ENCODE results near the gene KIAA0513.

KIAA0513 gene

DNA sequence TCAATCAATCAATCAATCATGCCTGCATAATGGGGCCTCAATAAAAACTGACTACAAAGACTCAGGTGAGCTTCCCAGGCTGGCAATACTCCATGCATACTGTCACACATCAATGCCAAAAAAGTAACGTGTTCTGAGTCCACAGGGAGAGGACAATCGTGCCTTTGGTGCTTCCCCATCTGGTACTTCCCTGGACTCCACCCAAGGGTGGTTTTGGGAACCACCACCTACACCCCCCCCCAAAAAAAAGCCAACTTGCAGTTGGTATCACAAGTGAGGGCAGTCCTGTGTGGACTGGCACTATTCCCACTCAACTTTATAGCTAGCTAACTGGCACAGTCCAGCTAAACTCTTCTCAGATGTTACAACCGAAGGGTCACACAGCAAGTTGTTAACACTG, 19.3 kb upstream of the KIAA0513 start:
- H3K27ac ChIP-seq = no peak overlapping the region
- no peak for TF ChIP-seq CTCF (conservative IDR thresholded peaks at IDR 0.05; ENCODE audit: low read depth)
- ChIA-PET POLR2A (ENCODE audit: low non-redundant PET) (interaction anchor here (0.6 kb wide), 1 partner anchor 19 kb away, joined by 3 read pairs; no protein-coding TSS in a partner anchor), CTCF (no interaction called here)
- DNase-seq (ENCODE audit: low spot score) = no peak

GRCh38 chr16:85010446-85010930, 17.1 kb upstream of the KIAA0513 start:
- ChIA-PET CTCF (interaction anchor here (1.5 kb wide), 1 partner anchor 76 kb away, joined by 10 read pairs; no protein-coding TSS in a partner anchor), POLR2A (ENCODE audit: low non-redundant PET) (interaction anchor here (0.5 to 1.1 kb wide), 4 partner anchors 17 to 357 kb away, joined by 3 to 8 read pairs (median 3); partner anchors contain the start of gene KIAA0513)
- no peak for TF ChIP-seq CTCF (conservative IDR thresholded peaks at IDR 0.05; ENCODE audit: low read depth)
- H3K27ac ChIP-seq = peak overlapping the region; percentile 93
- no peak for DNase-seq (ENCODE audit: low spot score)

GRCh38 chr16:85010931-85011845, 16.4 kb upstream of the KIAA0513 start, which contains the start of gene ZDHHC7:
TSS of gene ZDHHC7 (minus strand) at chr16:85011535. CDS start at chr16:84990618, 20,917 bp downstream.
- ChIA-PET POLR2A (ENCODE audit: low non-redundant PET) (interaction anchor here (0.5 to 1.1 kb wide), 6 partner anchors 8 to 358 kb away, joined by 3 to 8 read pairs (median 3); no protein-coding TSS in a partner anchor), CTCF (interaction anchor here (1.5 kb wide), 1 partner anchor 76 kb away, joined by 10 read pairs; no protein-coding TSS in a partner anchor)
- peak; percentile 80 for DNase-seq (ENCODE audit: low spot score)
- TF ChIP-seq CTCF (conservative IDR thresholded peaks at IDR 0.05; ENCODE audit: low read depth) = no peak
- H3K27ac ChIP-seq = peak within 1 kb of the TSS; percentile 93

DNA sequence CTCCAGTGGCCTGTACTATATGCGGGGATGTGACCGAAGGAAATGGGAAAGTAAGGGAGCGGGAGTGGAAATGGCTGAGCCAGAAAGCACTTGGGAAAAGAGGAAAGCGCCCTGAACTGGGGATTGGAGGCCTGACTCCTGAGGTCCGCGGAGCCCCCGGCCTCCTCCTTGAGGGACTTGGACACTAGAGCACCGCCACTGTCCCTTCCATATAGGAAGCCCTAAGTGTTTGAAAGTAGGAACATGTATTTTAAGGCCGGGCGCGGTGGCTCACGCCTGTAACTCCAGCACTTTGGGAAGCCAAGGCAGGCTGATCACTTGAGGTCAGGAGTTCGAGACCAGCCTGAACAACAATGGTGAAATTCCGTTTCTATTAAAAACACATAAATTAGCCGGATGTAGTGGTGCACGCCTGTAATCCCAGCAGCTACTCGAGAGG, 15.7 kb upstream of the KIAA0513 start:
- POLR2A ChIA-PET (ENCODE audit: low non-redundant PET) = interaction anchor here (0.9 kb wide), 2 partner anchors 8 to 9 kb away, joined by 3 read pairs; no protein-coding TSS in a partner anchor
- CTCF ChIA-PET = no interaction called here
- no peak for TF ChIP-seq CTCF (conservative IDR thresholded peaks at IDR 0.05; ENCODE audit: low read depth)
- H3K27ac ChIP-seq = peak overlapping the region; percentile 93
- DNase-seq (ENCODE audit: low spot score) = no peak

DNA sequence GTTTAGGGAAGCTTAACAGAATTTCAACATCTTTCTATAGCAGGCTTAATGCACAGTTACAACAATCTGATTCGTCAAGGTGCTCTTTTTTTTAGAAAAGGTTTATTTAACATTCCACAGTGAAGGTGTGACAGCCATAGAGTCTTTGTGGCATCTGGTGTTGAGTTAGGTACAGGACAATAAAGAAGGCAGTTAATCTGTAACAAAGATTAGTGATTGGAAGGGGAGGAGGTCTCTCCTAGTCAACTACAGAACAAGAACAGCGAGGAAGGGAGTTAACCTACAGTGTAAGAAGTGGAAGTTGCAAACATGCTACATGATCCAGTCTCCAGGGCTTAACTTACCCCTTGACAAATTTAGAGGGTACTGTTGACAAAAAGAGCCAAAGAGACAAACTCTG, 13.3 kb upstream of the KIAA0513 start:
- POLR2A ChIA-PET (ENCODE audit: low non-redundant PET) = no interaction called here
- no peak overlapping the region for H3K27ac ChIP-seq
- DNase-seq (ENCODE audit: low spot score) = no peak
- no peak for TF ChIP-seq CTCF (conservative IDR thresholded peaks at IDR 0.05; ENCODE audit: low read depth)
- CTCF ChIA-PET = interaction anchor here (1.5 kb wide), 1 partner anchor 72 kb away, joined by 5 read pairs; no protein-coding TSS in a partner anchor

GRCh38 chr16:85015481-85016187, 12.0 kb upstream of the KIAA0513 start:
- no peak for TF ChIP-seq CTCF (conservative IDR thresholded peaks at IDR 0.05; ENCODE audit: low read depth)
- no peak overlapping the region for H3K27ac ChIP-seq
- CTCF ChIA-PET = no interaction called here
- no peak for DNase-seq (ENCODE audit: low spot score)
- POLR2A ChIA-PET (ENCODE audit: low non-redundant PET) = no interaction called here

Measured in RWPE1 (cell line).